ENCODE measurements around the gene FNDC8.

The FNDC8 gene

GRCh38 chr17:35084987-35085386, 36.4 kb upstream of the FNDC8 start:
- ChIA-PET CTCF (interaction anchor here (0.6 to 1.8 kb wide), 2 partner anchors 10 to 102 kb away, joined by 3 to 5 read pairs; no protein-coding TSS in a partner anchor), POLR2A (interaction anchor here (0.6 kb wide), 1 partner anchor 10 kb away, joined by 3 read pairs; no protein-coding TSS in a partner anchor)
- TF ChIP-seq, protein P1, sequence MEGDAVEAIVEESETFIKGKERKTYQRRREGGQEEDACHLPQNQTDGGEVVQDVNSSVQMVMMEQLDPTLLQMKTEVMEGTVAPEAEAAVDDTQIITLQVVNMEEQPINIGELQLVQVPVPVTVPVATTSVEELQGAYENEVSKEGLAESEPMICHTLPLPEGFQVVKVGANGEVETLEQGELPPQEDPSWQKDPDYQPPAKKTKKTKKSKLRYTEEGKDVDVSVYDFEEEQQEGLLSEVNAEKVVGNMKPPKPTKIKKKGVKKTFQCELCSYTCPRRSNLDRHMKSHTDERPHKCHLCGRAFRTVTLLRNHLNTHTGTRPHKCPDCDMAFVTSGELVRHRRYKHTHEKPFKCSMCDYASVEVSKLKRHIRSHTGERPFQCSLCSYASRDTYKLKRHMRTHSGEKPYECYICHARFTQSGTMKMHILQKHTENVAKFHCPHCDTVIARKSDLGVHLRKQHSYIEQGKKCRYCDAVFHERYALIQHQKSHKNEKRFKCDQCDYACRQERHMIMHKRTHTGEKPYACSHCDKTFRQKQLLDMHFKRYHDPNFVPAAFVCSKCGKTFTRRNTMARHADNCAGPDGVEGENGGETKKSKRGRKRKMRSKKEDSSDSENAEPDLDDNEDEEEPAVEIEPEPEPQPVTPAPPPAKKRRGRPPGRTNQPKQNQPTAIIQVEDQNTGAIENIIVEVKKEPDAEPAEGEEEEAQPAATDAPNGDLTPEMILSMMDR (IDR thresholded peaks at IDR 0.05; ENCODE audit: insufficient read depth, low read length, missing control alignments) = no peak
- H3K4me3 ChIP-seq (ENCODE audit: low read depth, low read length) = no peak overlapping the region
- no peak for DNase-seq (ENCODE audit: low read depth, low spot score)

DNA sequence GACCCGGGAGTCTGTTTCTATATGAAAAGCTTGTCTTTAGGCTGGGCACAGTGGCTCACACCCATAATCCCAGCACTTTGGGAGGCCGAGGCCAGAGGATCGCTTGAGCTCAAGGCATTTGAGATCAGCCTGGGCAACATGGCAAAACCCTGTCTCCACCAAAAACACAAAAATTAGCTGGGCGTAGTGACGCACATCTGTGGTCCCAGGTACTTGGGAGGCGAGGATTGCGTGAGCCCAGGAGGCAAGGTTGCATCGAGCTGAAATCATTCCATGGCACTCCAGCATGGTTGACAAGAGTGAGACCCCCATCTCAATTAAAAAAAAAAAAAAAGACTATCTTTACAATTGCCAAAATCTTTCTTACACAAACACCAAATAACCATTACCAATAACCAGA, 35.3 kb upstream of the FNDC8 start:
- POLR2A ChIA-PET = no interaction called here

DNA sequence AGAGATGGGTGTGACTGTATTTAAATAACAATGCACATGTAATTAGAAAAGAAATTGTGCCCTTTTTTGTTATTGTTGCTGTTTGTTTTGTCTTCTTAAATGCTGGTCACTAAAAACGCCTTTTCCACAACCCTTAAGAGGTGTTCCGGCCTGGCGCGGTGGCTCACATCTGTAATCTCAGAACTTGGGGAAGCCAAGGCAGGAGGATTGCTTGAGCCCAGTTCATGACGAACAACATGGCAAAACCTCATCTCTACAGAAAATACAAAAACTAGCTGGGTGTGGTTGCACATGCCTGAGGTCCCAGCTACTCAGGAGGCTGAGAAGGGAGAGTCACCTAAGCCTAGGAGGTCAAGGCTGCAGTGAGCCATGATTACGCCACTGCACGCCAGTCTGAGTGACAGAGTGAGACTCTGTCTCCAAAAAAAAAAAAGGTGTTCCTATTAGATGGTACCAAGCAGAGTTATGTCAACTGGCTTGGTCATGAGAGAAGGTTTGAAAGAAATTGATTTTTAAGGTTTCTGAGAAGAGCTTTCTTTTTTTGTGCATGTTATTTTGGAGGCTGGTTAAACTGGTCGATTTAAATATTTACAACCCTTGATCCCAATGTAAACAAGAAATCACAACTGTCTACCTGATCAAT, 34.4 kb upstream of the FNDC8 start:
- POLR2A ChIA-PET = no interaction called here
- TF ChIP-seq, protein P1 (IDR thresholded peaks at IDR 0.05; ENCODE audit: insufficient read depth, low read length, missing control alignments) = no peak
- DNase-seq (ENCODE audit: low read depth, low spot score) = no peak
- H3K4me3 ChIP-seq (ENCODE audit: low read depth, low read length) = no peak overlapping the region
- CTCF ChIA-PET = interaction anchor here (0.6 to 1.8 kb wide), 6 partner anchors 8 to 106 kb away, joined by 3 to 5 read pairs (median 4); partner anchors contain the start of gene RFFL

More for the DNA sequence above, 35.3 kb upstream of the FNDC8 start:
- TF ChIP-seq, protein P1 (IDR thresholded peaks at IDR 0.05; ENCODE audit: insufficient read depth, low read length, missing control alignments) = no peak
- no peak overlapping the region for H3K4me3 ChIP-seq (ENCODE audit: low read depth, low read length)
- DNase-seq (ENCODE audit: low read depth, low spot score) = no peak
- CTCF ChIA-PET = interaction anchor here (1.0 to 1.8 kb wide), 6 partner anchors 9 to 105 kb away, joined by 3 to 5 read pairs (median 4); no protein-coding TSS in a partner anchor

DNA sequence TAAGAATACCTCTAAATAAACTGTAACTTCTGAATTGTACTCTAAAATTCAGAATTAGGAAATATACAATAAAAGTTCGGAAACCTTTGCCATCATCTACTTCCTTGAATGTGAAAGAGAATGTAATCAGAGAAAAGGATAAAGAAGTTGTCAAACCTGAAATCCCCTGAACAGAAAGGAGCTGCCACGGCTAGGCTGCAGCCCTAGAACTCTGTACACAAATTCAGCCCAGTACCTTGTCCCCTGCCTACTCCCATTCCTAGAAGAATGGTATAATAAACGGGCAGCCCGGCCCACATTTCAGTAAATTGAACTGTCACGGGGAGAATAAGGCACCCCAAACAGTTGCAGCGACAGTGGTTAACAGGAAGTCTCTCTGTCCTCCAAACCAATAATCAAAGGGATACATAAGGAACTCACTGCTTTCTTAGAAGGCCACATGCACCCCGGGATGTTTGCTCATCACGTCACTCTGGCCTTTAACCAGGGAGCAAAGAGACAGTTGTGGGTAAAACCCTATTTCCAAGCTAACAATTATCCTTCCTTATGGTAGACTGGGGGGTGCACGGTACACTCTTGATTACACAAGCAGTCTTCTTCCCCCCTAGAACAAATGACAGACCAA, 33.6 kb upstream of the FNDC8 start:
- POLR2A ChIA-PET = no interaction called here
- no peak for DNase-seq (ENCODE audit: low read depth, low spot score)
- CTCF ChIA-PET = interaction anchor here (0.6 to 1.2 kb wide), 3 partner anchors 25 to 89 kb away, joined by 3 to 5 read pairs (median 3); partner anchors contain the start of genes RAD51D and RFFL
- peak overlapping the region; percentile 80 for H3K4me3 ChIP-seq (ENCODE audit: low read depth, low read length)
- TF ChIP-seq, protein P1 (IDR thresholded peaks at IDR 0.05; ENCODE audit: insufficient read depth, low read length, missing control alignments) = no peak

DNA sequence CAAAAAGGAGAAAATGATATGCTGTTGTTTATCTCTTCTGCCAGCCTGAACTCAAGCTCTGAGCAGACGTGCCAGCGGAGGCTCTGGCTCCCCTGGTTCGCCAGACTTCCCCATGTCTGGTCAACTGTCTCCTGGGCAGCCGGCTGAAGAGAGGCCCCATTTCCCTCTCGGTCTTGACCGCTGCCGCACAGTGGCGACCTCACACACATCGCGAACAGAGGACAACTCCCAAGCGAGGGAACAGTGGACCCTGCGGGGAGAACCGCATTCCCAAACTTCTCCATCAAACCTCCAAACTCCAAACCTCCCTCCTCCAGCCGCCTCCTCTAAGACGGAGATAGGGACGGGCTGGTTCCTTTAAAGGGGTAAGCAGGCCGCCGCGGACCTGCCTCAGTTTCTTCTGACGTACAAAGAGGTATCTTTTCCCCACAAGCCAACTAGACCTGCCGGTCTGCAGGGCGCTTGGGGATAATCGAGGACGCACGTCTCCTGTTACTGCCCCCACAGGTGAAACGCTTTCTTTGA, 33.0 kb upstream of the FNDC8 start:
- ChIA-PET CTCF (interaction anchor here (0.9 to 1.2 kb wide), 2 partner anchors 31 to 90 kb away, joined by 3 to 5 read pairs; partner anchors contain the start of gene RAD51D), POLR2A (no interaction called here)
- TF ChIP-seq, protein P1 (IDR thresholded peaks at IDR 0.05; ENCODE audit: insufficient read depth, low read length, missing control alignments) = peak; percentile 7
- no peak for DNase-seq (ENCODE audit: low read depth, low spot score)
- peak overlapping the region; percentile 80 for H3K4me3 ChIP-seq (ENCODE audit: low read depth, low read length)
